ENCODE results near the gene PRAF2. TPM values are rescaled to one million over a fixed set of nuclear protein-coding genes. Genes with fewer than 3 reads are reported as not detected.
A peak's percentile ranks its signal among the peaks of the same experiment; 100 is the strongest.

The PRAF2 gene
- total and polyA plus RNA-seq, 9 of the 15 experiments (the other 6 are each of a cell fraction or from before 2014, with no cell fraction given): 0.24 to 5.7 (median 2.0) TPM

DNA sequence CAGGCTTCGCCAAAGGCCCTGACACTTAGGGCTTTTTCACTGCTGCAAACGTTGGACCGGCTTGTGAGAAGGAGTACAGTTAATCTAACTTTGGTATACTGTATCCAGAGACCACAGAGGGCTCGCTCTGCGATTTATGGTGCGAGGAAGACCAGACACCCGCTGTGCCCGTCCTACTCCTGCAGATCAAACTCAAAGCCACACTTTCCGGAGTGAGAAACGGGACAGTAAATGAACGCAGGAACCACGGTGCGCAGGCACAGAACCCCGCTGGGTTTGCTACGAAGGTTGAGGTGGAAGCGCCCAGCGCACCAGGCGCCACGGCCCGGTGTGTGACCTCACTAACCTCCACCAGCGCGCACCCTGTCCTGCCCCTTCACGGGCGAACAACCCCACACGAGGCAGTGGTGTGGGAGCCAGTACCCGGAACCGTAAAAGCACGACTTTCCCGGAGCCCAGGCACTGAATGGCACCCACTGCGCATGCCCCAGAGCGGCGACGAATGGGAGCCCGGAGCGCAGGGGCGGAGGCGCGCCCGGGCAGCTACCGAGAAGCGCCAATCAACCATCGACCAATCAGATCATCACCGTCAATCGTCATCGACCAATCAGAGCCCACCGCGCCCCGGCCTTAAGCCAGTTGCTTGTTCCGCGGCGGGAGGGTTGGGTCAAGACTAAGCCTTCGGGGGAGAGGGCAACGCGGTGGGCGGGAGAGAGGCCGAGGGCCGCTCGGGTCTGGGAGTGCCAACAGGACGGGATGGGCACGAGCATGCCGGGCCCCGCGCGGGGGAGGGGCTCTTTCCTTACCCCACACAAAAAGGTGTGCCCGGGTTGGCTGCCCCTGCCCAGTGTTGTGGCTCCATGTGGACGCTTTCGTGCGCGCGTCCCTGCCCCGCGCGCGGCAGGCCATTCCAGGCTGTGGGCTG is 27.2 kb upstream of the PRAF2 start (continued):
- TF ChIP-seq ZNF41 (CRISPR knock-in tag; conservative IDR thresholded peaks at IDR 0.05) (no peak), PML (IDR thresholded peaks at IDR 0.05; ENCODE audit: low read length) (peak; percentile 54; the same call in 1 of the 2 replicates), SETDB1 (IDR thresholded peaks at IDR 0.05; ENCODE audit: low read length) (no peak), SMARCA5 (IDR thresholded peaks at IDR 0.05) (no peak), JUNB (CRISPR knock-in tag; conservative IDR thresholded peaks at IDR 0.05) (no peak), RCOR1 (IDR thresholded peaks at IDR 0.05; ENCODE audit: borderline replicate concordance in 1 of 2, low read depth in 2 of 2, low read length in 2 of 2) (no peak), ELF1 (tag; IDR thresholded peaks at IDR 0.05) (peak; percentile 69), ATF7 (IDR thresholded peaks at IDR 0.05) (peak; percentile 45), NCOA1 (IDR thresholded peaks at IDR 0.05; ENCODE audit: low read depth) (no peak), ATF6 (CRISPR knock-in tag; IDR thresholded peaks at IDR 0.05) (no peak), ELK1 (CRISPR knock-in tag; IDR thresholded peaks at IDR 0.05) (no peak), MTA2 (IDR thresholded peaks at IDR 0.05; ENCODE audit: low read depth) (no peak), SMAD3 (CRISPR knock-in tag; conservative IDR thresholded peaks at IDR 0.05) (no peak), ARID1B (IDR thresholded peaks at IDR 0.05) (no peak), BACH1 (tag; IDR thresholded peaks at IDR 0.05) (no peak), RBM25 (IDR thresholded peaks at IDR 0.05; ENCODE audit: low read depth, low read length, severe bottlenecking) (peak; percentile 90), KLF16 (IDR thresholded peaks at IDR 0.05) (no peak), ZNF668 (CRISPR knock-in tag; IDR thresholded peaks at IDR 0.05) (no peak), ZNF384 (IDR thresholded peaks at IDR 0.05; ENCODE audit: low read depth, low read length) (no peak)
- TF ChIP-seq, protein P1, sequence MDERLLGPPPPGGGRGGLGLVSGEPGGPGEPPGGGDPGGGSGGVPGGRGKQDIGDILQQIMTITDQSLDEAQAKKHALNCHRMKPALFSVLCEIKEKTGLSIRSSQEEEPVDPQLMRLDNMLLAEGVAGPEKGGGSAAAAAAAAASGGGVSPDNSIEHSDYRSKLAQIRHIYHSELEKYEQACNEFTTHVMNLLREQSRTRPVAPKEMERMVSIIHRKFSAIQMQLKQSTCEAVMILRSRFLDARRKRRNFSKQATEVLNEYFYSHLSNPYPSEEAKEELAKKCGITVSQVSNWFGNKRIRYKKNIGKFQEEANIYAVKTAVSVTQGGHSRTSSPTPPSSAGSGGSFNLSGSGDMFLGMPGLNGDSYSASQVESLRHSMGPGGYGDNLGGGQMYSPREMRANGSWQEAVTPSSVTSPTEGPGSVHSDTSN (CRISPR knock-in tag; IDR thresholded peaks at IDR 0.05; ENCODE audit: low read depth): peak; percentile 53; the same call in 1 of the 2 replicates
- TF ChIP-seq, protein P1 (tag; conservative IDR thresholded peaks at IDR 0.05; ENCODE audit: low read depth): peak; percentile 89
- TF ChIP-seq, protein P2, sequence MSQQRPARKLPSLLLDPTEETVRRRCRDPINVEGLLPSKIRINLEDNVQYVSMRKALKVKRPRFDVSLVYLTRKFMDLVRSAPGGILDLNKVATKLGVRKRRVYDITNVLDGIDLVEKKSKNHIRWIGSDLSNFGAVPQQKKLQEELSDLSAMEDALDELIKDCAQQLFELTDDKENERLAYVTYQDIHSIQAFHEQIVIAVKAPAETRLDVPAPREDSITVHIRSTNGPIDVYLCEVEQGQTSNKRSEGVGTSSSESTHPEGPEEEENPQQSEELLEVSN (IDR thresholded peaks at IDR 0.05; ENCODE audit: borderline replicate concordance in 1 of 2, extremely low read depth in 1 of 2, insufficient read depth in 1 of 2, insufficient read length in 1 of 2, low read depth in 1 of 2, low read length in 1 of 2, poor library complexity in 1 of 2, severe bottlenecking in 1 of 2): peak; percentile 79 to 87
